PC-9 (cell line): Measurements from ENCODE around the gene HTR3D. TPM values are rescaled to one million over a fixed set of nuclear protein-coding genes. Genes with fewer than 3 reads are reported as not detected.

Experiments used
- BruUV-seq: library from RNA; stranded (reverse); fragments of 400-500 nt; replicated peaks from 2 replicates; lab custom pipeline; 2021; lab: Mats Ljungman, UMichigan
- CTCF ChIA-PET: fragments of 300-600 bp; sonication (Branson Sonifier 250); formaldehyde crosslinking; loops from one replicate; lab custom pipeline; 2022; ENCODE audit warnings: antibody characterized with exemption; lab: Charles Lee
- POLR2A ChIA-PET: fragments of 300-600 bp; sonication (Branson Sonifier 250); formaldehyde crosslinking; loops from one replicate; lab custom pipeline; 2022; ENCODE audit warnings: antibody characterized with exemption; ENCODE audit not compliant: unreplicated experiment; lab: Charles Lee
- DNase-seq, 2 experiments: peaks; one replicate each; pipeline versions ENCODE4 v3.0.0 to v3.0.0-alpha.2; 2015 to 2022; ENCODE audit warnings: mixed read lengths in 1 of 2
- H2AFZ ChIP-seq: fragments of 200-600 bp; sonication (generic); 2 replicates; pipeline ENCODE4 v1.8.1; 2017; ENCODE audit warnings: antibody characterized with exemption
- H3F3A ChIP-seq: fragments of 200-600 bp; sonication (generic); 2 replicates; pipeline ENCODE4 v1.8.1; 2017; ENCODE audit warnings: antibody characterized with exemption, mild to moderate bottlenecking, low read depth; ENCODE audit not compliant: insufficient read depth
- H3K27ac ChIP-seq: fragments of 200-600 bp; sonication (generic); 2 replicates; pipeline ENCODE4 v1.6.1; 2016; ENCODE audit warnings: mixed run types
- H3K27me3 ChIP-seq: fragments of 200-600 bp; sonication (generic); 2 replicates; pipeline ENCODE4 v1.6.1; 2016; ENCODE audit warnings: low read depth, mixed run types; ENCODE audit not compliant: insufficient read depth
- H3K36me3 ChIP-seq: fragments of 200-600 bp; sonication (generic); 2 replicates; pipeline ENCODE4 v1.6.1; 2016; ENCODE audit warnings: low read depth, mixed run types
- H3K4me1 ChIP-seq: fragments of 200-600 bp; sonication (generic); replicated peaks from 2 replicates; pipeline ENCODE4 v1.6.1; 2016; ENCODE audit warnings: mixed run types; ENCODE audit not compliant: insufficient read depth
- H3K4me2 ChIP-seq: fragments of 200-600 bp; sonication (generic); 2 replicates; pipeline ENCODE4 v1.6.1; 2017; ENCODE audit warnings: mixed run types
- H3K4me3 ChIP-seq: fragments of 200-600 bp; sonication (generic); 2 replicates; pipeline ENCODE4 v1.6.1; 2016; ENCODE audit warnings: mixed run types
- H3K79me2 ChIP-seq: fragments of 200-600 bp; sonication (generic); 2 replicates; pipeline ENCODE4 v1.6.1; 2017; ENCODE audit warnings: low read depth, mixed run types
- H3K9me2 ChIP-seq: fragments of 200-600 bp; sonication (generic); 2 replicates; pipeline ENCODE4 v1.8.1; 2017; ENCODE audit warnings: mild to moderate bottlenecking; ENCODE audit not compliant: insufficient read depth
- H3K9me3 ChIP-seq: fragments of 200-600 bp; sonication (generic); 2 replicates; pipeline ENCODE4 v1.8.1; 2016; ENCODE audit warnings: low read depth; ENCODE audit not compliant: insufficient read depth
- H4K20me1 ChIP-seq: fragments of 200-600 bp; sonication (generic); 2 replicates; pipeline ENCODE4 v1.8.1; 2017; ENCODE audit not compliant: insufficient read depth
- CTCF ChIP-seq: fragments of 200-600 bp; sonication (generic); conservative IDR thresholded peaks from 2 replicates; pipeline ENCODE4 v1.6.1; 2017; ENCODE audit warnings: mixed run types, antibody characterized with exemption, mild to moderate bottlenecking, moderate library complexity
- EZH2 ChIP-seq: fragments of 200-600 bp; sonication (generic); IDR thresholded peaks from 2 replicates; pipeline ENCODE4 v1.8.0; 2017; ENCODE audit warnings: antibody characterized with exemption, low read depth
- intact Hi-C: fragments of 100-400 bp; cut with micrococcal nuclease; formaldehyde crosslinking; loops from one replicate; pipeline ENCODE4 v1.10.0; 2022; ENCODE audit not compliant: unreplicated experiment
- total RNA-seq: library from RNA; stranded (reverse); gene quantifications from 2 replicates; pipeline ENCODE4 v1.2.3, GENCODE V29; 2021

The HTR3D gene
- total RNA-seq, 1 experiment from 2014 or later, result not detected

DNA sequence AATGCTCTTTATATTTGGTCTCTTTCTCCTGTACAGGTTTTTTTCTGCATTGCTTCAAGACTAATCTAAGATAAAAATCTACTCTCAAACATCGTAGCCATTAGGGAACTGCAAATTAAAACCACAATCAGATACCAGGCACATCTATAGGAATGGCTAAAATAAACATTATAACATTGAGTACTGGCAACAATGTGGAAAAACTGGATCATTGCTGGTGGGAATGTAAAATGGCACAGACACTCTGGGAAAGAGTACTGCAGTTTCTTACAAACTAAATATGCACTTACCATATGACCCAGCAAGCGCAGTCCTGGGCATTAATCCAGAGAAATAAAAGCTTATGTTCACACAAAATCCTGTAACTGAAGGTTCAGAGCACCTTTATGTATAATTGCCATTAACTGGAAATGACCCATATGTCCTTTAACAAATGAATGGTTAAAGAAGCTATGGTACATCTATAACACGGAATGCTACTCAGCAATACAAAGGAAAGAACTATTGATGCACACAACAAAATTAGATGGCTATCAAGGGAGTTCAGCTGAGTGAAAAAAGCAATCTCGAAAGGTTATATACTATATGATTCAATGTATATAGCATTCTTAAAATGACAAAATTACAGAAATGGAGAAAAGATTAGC lies 20.2 kb upstream of the HTR3D start:
- CTCF ChIA-PET, result no interaction called here
- no TSS peak for BruUV-seq
- peak; percentile 47 to 98 for DNase-seq
- no peak overlapping the region for H3K4me3 ChIP-seq
- no peaks in the 10 kb centered on the region for H3K9me2 ChIP-seq
- TF ChIP-seq EZH2 (no peak), CTCF (no peak)
- H3K27ac ChIP-seq, result peak overlapping the region; percentile 97
- no peak overlapping the region for H2AFZ ChIP-seq
- peaks cover 7% of the 10 kb centered on the region; the same call in 1 of the 2 replicates for H3K9me3 ChIP-seq
- peaks cover 70% of the 10 kb centered on the region for H3F3A ChIP-seq
- peak overlapping the region; percentile 43 for H3K4me2 ChIP-seq
- peaks cover 61% of the 10 kb centered on the region for H3K36me3 ChIP-seq
- no peaks in the 10 kb centered on the region for H4K20me1 ChIP-seq
- peaks cover 93% of the 10 kb centered on the region for H3K4me1 ChIP-seq
- POLR2A ChIA-PET, result no interaction called here
- H3K27me3 ChIP-seq, result no peaks in the 10 kb centered on the region
- peaks cover 82% of the 10 kb centered on the region for H3K79me2 ChIP-seq
- intact Hi-C loops, result loop anchor here (1.0 kb wide), 2 partner anchors 45 to 96 kb away; no protein-coding TSS in a partner anchor

DNA sequence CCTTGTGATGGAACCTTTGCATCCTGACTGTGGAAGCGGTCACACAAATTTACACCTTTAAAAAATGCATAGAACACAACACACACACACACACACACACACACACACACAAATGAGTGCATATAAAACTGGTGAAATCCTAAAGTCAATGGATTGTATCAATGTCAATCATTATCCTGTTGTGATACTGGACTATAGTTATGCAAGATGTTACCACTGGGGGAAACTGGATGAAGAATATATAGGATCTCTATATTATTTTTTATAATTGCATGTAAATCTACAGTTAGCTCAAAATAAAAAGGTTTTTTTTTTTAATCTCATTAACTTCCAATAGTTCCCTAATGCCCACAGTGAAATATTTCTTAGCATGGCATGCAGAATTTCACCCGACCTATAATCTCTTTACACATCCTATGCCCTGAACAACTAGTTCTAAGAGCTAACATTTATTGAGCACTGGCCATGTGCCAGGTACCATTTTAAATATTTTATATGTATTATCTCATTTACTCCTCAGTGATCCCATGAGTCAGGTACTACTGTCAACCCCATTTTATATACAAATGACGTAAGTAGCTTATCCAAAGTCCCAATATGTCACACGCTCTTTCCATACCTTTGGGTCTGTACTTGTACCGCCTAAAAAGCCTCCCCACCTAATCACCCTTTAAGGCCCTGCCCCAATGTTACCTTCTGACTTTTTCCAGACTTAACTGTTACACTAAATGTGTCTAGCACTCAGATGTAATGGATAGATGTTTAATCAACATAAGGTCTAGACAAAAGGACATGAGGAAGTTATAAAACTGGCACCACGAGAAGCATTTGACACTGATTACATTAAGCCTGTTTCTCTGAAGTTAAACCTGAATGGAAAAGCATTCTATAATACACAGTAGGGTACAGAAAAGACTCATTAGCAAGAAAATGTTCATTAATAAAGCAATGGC lies 19.3 kb upstream of the HTR3D start:
- H3K79me2 ChIP-seq, result peaks cover 89% of the 10 kb centered on the region
- H2AFZ ChIP-seq, result no peak overlapping the region
- H3K9me3 ChIP-seq, result peaks cover 7% of the 10 kb centered on the region; the same call in 1 of the 2 replicates
- H3K4me3 ChIP-seq, result peak overlapping the region; percentile 6; the same call in 1 of the 2 replicates
- no peak for DNase-seq
- peak overlapping the region; percentile 97 for H3K27ac ChIP-seq
- ChIA-PET POLR2A (no interaction called here), CTCF (no interaction called here)
- H3K9me2 ChIP-seq, result no peaks in the 10 kb centered on the region
- peaks cover 87% of the 10 kb centered on the region for H3K4me1 ChIP-seq
- no peak for TF ChIP-seq CTCF
- no peak for TF ChIP-seq EZH2
- BruUV-seq, result no TSS peak
- H3F3A ChIP-seq, result peaks cover 61% of the 10 kb centered on the region
- intact Hi-C loops, result loop anchor here (1.0 kb wide), 2 partner anchors 46 to 97 kb away; no protein-coding TSS in a partner anchor
- no peaks in the 10 kb centered on the region for H3K27me3 ChIP-seq
- H4K20me1 ChIP-seq, result no peaks in the 10 kb centered on the region
- peaks cover 61% of the 10 kb centered on the region for H3K36me3 ChIP-seq
- peak overlapping the region; percentile 43; the same call in 1 of the 2 replicates for H3K4me2 ChIP-seq

- no peaks in the 10 kb centered on the region for H3K27me3 ChIP-seq
- peaks cover 30% of the 10 kb centered on the region for H3K36me3 ChIP-seq
- no peak overlapping the region for H2AFZ ChIP-seq
- no TSS peak for BruUV-seq
- peak in 1 of 2 experiments; percentile 61 for DNase-seq
- no peaks in the 10 kb centered on the region for H4K20me1 ChIP-seq
- H3K27ac ChIP-seq, result peak overlapping the region; percentile 97
- peaks cover 58% of the 10 kb centered on the region for H3K4me1 ChIP-seq
- H3F3A ChIP-seq, result peaks cover 33% of the 10 kb centered on the region
- CTCF ChIA-PET, result interaction anchor here (0.6 to 1.7 kb wide), 4 partner anchors 9 to 1524 kb away, joined by 3 to 10 read pairs (median 6); no protein-coding TSS in a partner anchor
- H3K9me2 ChIP-seq, result no peaks in the 10 kb centered on the region
- H3K4me2 ChIP-seq, result peak overlapping the region; percentile 93
- peak overlapping the region; percentile 99 for H3K4me3 ChIP-seq
- H3K9me3 ChIP-seq, result peaks cover 7% of the 10 kb centered on the region; the same call in 1 of the 2 replicates
- peaks cover 63% of the 10 kb centered on the region for H3K79me2 ChIP-seq
- TF ChIP-seq EZH2, result no peak
- TF ChIP-seq CTCF, result no peak
- POLR2A ChIA-PET, result interaction anchor here (0.6 to 0.7 kb wide), 4 partner anchors 10 to 250 kb away, joined by 3 to 13 read pairs (median 8); no protein-coding TSS in a partner anchor
- intact Hi-C loops, result loop anchor here (2.0 to 5.0 kb wide), 3 partner anchors 111 to 347 kb away; partner anchors contain the start of genes CLCN2 and POLR2H
Measured at GRCh38 chr3:184015381-184016019, 16.0 kb upstream of the HTR3D start.
